NCI-H524 (cell line): ENCODE measurements around the gene RUNX1.

ENCODE experiments used
- DNase-seq, 2 experiments: peaks; one replicate each; lab custom pipeline; 2025; lab: John Stamatoyannopoulos, UW

Gene RUNX1

GRCh38 chr21:34743285-34743684 lies 305.8 kb downstream of the RUNX1 start:
- DNase-seq, result no peak

- DNase-seq, result no peak
Measured at GRCh38 chr21:34740198-34740597, 308.9 kb downstream of the RUNX1 start.
